SK-N-SH treated with all-trans-retinoic acid at 6 μM for 48 hours (cell line): ENCODE data around the gene KLK8.

Source experiments
- ATAC-seq: fragments of 200-7000 bp; cut with Tn5 transposase; 3 replicates; pipeline ENCODE4 v1.9.1; 2020; ENCODE audit warnings: mild to moderate bottlenecking, moderate library complexity
- ARNTL ChIP-seq: fragments of 450-650 bp; formaldehyde crosslinking; IDR thresholded peaks from 2 replicates; pipeline ENCODE4 v1.5.0; 2020; ENCODE audit warnings: low read depth, mild to moderate bottlenecking, moderate library complexity, borderline replicate concordance
- ESRRG ChIP-seq: fragments of 250-450 bp; sonication (Bioruptor Pico); IDR thresholded peaks from 2 replicates; pipeline ENCODE4 v1.6.1; 2021; ENCODE audit warnings: mild to moderate bottlenecking
- GLIS3 ChIP-seq: fragments of 250-450 bp; sonication (Bioruptor Pico); IDR thresholded peaks from 2 replicates; pipeline ENCODE4 v1.5.0; 2020; ENCODE audit warnings: mild to moderate bottlenecking, moderate library complexity
- ISL1 ChIP-seq: fragments of 250-450 bp; sonication (Bioruptor Pico); IDR thresholded peaks from 2 replicates; pipeline ENCODE4 v2.1.2; 2022; ENCODE audit warnings: mild to moderate bottlenecking, moderate library complexity
- OSR1 ChIP-seq: fragments of 250-450 bp; sonication (Bioruptor Pico); IDR thresholded peaks from 2 replicates; pipeline ENCODE4 v1.8.0; 2022; ENCODE audit warnings: moderate library complexity, mild to moderate bottlenecking, inconsistent platforms
- PPARA ChIP-seq: fragments of 250-450 bp; sonication (Bioruptor Pico); IDR thresholded peaks from 2 replicates; pipeline ENCODE4 v1.5.0; 2020; ENCODE audit warnings: mild to moderate bottlenecking, borderline replicate concordance
- RARB ChIP-seq: fragments of 250-450 bp; sonication (Bioruptor Pico); IDR thresholded peaks from 2 replicates; pipeline ENCODE4 v1.8.0; 2021; ENCODE audit warnings: mild to moderate bottlenecking, moderate library complexity
- SNAI2 ChIP-seq: fragments of 250-450 bp; sonication (Bioruptor Pico); IDR thresholded peaks from 2 replicates; pipeline ENCODE4 v1.5.0; 2020; ENCODE audit warnings: mild to moderate bottlenecking, moderate library complexity
- TCF4 ChIP-seq: fragments of 250-450 bp; sonication (Bioruptor Pico); IDR thresholded peaks from 2 replicates; pipeline ENCODE4 v1.8.0; 2021; ENCODE audit warnings: mild to moderate bottlenecking, moderate library complexity, borderline replicate concordance
- TOX ChIP-seq: fragments of 250-450 bp; sonication (Bioruptor Pico); IDR thresholded peaks from 2 replicates; pipeline ENCODE4 v1.8.0; 2021; ENCODE audit warnings: mild to moderate bottlenecking, moderate library complexity, borderline replicate concordance
- ZC3H10 ChIP-seq: fragments of 250-450 bp; sonication (Bioruptor Pico); IDR thresholded peaks from 2 replicates; pipeline ENCODE4 v1.5.1; 2021; ENCODE audit warnings: mild to moderate bottlenecking, moderate library complexity
- ZFP3 ChIP-seq: fragments of 250-450 bp; sonication (Bioruptor Pico); IDR thresholded peaks from 2 replicates; pipeline ENCODE4 v1.5.0; 2020; ENCODE audit warnings: mild to moderate bottlenecking, moderate library complexity
- ZFP30 ChIP-seq: fragments of 450-650 bp; formaldehyde crosslinking; IDR thresholded peaks from 2 replicates; pipeline ENCODE4 v1.5.0; 2022; ENCODE audit warnings: mild to moderate bottlenecking, moderate library complexity
- ZNF565 ChIP-seq: fragments of 450-650 bp; formaldehyde crosslinking; conservative IDR thresholded peaks from 2 replicates; pipeline ENCODE4 v1.5.0; 2020; ENCODE audit warnings: low read depth, mild to moderate bottlenecking, moderate library complexity
- ZNF70 ChIP-seq: fragments of 450-650 bp; formaldehyde crosslinking; IDR thresholded peaks from 2 replicates; pipeline ENCODE4 v1.5.0; 2020; ENCODE audit warnings: mild to moderate bottlenecking, moderate library complexity
- ZNF8 ChIP-seq: fragments of 450-650 bp; formaldehyde crosslinking; IDR thresholded peaks from 2 replicates; pipeline ENCODE4 v1.5.0; 2020; ENCODE audit warnings: mild to moderate bottlenecking, moderate library complexity
- TF ChIP-seq, protein P1 (sequence below): fragments of 250-450 bp; sonication (Bioruptor Pico); IDR thresholded peaks from 2 replicates; pipeline ENCODE4 v1.5.1; 2020; ENCODE audit warnings: low read depth, mild to moderate bottlenecking, moderate library complexity
- TF ChIP-seq, protein P2 (sequence below): fragments of 250-450 bp; sonication (Bioruptor Pico); IDR thresholded peaks from 2 replicates; pipeline ENCODE4 v1.8.0; 2020; ENCODE audit warnings: mild to moderate bottlenecking, moderate library complexity, borderline replicate concordance
- TF ChIP-seq, protein P3 (sequence below): fragments of 250-450 bp; sonication (Bioruptor Pico); IDR thresholded peaks from 2 replicates; pipeline ENCODE4 v1.5.0; 2020; ENCODE audit warnings: mild to moderate bottlenecking, moderate library complexity
- TF ChIP-seq, protein P4 (sequence below): fragments of 250-450 bp; sonication (Bioruptor Pico); IDR thresholded peaks from 2 replicates; pipeline ENCODE4 v1.5.1; 2021; ENCODE audit warnings: mild to moderate bottlenecking, moderate library complexity
- TF ChIP-seq, protein P5 (sequence below): fragments of 250-450 bp; sonication (Bioruptor Pico); IDR thresholded peaks from 2 replicates; pipeline ENCODE4 v1.8.0; 2021; ENCODE audit warnings: low read depth, mild to moderate bottlenecking, moderate library complexity, borderline replicate concordance

Gene KLK8

DNA sequence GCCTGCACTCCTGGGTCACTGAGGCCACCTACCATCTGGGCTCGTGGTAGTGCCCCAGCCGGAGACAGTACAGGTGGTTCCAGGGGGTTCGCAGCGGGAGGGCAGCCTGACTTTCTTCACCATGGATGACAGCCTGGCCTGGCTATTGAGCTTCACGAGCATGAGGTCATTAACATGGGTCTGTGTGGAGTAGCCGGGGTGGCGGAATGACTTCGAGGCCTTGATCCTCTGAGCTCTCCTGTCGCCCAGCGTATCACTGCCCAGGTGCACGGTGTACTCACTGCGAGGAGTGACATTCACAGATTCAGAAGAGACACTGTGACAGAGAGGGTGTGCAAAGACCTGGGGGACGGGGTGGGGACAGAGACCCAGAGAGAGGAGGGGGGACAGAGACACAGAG is 21.2 kb downstream of the KLK8 start:
- ATAC-seq = no peak
- no peak for TF ChIP-seq ZNF70 (CRISPR knock-in tag)
- TF ChIP-seq TCF4 (CRISPR knock-in tag) = no peak
- TF ChIP-seq ZNF565 (CRISPR knock-in tag) = no peak
- no peak for TF ChIP-seq OSR1 (CRISPR knock-in tag)
- TF ChIP-seq ESRRG (CRISPR knock-in tag) = no peak
- TF ChIP-seq ZFP3 (CRISPR knock-in tag) = no peak
- TF ChIP-seq ZNF8 (CRISPR knock-in tag) = no peak
- no peak for TF ChIP-seq TOX (CRISPR knock-in tag)
- TF ChIP-seq, protein P1, sequence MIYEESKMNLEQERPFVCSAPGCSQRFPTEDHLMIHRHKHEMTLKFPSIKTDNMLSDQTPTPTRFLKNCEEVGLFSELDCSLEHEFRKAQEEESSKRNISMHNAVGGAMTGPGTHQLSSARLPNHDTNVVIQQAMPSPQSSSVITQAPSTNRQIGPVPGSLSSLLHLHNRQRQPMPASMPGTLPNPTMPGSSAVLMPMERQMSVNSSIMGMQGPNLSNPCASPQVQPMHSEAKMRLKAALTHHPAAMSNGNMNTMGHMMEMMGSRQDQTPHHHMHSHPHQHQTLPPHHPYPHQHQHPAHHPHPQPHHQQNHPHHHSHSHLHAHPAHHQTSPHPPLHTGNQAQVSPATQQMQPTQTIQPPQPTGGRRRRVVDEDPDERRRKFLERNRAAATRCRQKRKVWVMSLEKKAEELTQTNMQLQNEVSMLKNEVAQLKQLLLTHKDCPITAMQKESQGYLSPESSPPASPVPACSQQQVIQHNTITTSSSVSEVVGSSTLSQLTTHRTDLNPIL = no peak
- no peak for TF ChIP-seq PPARA
- TF ChIP-seq GLIS3 (CRISPR knock-in tag) = no peak
- no peak for TF ChIP-seq ZFP30 (CRISPR knock-in tag)
- TF ChIP-seq ISL1 (CRISPR knock-in tag) = no peak
- TF ChIP-seq ZC3H10 (CRISPR knock-in tag) = no peak
- TF ChIP-seq, protein P2, sequence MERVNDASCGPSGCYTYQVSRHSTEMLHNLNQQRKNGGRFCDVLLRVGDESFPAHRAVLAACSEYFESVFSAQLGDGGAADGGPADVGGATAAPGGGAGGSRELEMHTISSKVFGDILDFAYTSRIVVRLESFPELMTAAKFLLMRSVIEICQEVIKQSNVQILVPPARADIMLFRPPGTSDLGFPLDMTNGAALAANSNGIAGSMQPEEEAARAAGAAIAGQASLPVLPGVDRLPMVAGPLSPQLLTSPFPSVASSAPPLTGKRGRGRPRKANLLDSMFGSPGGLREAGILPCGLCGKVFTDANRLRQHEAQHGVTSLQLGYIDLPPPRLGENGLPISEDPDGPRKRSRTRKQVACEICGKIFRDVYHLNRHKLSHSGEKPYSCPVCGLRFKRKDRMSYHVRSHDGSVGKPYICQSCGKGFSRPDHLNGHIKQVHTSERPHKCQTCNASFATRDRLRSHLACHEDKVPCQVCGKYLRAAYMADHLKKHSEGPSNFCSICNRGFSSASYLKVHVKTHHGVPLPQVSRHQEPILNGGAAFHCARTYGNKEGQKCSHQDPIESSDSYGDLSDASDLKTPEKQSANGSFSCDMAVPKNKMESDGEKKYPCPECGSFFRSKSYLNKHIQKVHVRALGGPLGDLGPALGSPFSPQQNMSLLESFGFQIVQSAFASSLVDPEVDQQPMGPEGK (CRISPR knock-in tag) = no peak
- no peak for TF ChIP-seq ARNTL
- TF ChIP-seq, protein P3, sequence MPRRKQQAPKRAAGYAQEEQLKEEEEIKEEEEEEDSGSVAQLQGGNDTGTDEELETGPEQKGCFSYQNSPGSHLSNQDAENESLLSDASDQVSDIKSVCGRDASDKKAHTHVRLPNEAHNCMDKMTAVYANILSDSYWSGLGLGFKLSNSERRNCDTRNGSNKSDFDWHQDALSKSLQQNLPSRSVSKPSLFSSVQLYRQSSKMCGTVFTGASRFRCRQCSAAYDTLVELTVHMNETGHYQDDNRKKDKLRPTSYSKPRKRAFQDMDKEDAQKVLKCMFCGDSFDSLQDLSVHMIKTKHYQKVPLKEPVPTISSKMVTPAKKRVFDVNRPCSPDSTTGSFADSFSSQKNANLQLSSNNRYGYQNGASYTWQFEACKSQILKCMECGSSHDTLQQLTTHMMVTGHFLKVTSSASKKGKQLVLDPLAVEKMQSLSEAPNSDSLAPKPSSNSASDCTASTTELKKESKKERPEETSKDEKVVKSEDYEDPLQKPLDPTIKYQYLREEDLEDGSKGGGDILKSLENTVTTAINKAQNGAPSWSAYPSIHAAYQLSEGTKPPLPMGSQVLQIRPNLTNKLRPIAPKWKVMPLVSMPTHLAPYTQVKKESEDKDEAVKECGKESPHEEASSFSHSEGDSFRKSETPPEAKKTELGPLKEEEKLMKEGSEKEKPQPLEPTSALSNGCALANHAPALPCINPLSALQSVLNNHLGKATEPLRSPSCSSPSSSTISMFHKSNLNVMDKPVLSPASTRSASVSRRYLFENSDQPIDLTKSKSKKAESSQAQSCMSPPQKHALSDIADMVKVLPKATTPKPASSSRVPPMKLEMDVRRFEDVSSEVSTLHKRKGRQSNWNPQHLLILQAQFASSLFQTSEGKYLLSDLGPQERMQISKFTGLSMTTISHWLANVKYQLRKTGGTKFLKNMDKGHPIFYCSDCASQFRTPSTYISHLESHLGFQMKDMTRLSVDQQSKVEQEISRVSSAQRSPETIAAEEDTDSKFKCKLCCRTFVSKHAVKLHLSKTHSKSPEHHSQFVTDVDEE (CRISPR knock-in tag) = no peak
- TF ChIP-seq, protein P4, sequence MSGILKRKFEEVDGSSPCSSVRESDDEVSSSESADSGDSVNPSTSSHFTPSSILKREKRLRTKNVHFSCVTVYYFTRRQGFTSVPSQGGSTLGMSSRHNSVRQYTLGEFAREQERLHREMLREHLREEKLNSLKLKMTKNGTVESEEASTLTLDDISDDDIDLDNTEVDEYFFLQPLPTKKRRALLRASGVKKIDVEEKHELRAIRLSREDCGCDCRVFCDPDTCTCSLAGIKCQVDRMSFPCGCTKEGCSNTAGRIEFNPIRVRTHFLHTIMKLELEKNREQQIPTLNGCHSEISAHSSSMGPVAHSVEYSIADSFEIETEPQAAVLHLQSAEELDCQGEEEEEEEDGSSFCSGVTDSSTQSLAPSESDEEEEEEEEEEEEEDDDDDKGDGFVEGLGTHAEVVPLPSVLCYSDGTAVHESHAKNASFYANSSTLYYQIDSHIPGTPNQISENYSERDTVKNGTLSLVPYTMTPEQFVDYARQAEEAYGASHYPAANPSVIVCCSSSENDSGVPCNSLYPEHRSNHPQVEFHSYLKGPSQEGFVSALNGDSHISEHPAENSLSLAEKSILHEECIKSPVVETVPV = no peak
- no peak for TF ChIP-seq RARB

DNA sequence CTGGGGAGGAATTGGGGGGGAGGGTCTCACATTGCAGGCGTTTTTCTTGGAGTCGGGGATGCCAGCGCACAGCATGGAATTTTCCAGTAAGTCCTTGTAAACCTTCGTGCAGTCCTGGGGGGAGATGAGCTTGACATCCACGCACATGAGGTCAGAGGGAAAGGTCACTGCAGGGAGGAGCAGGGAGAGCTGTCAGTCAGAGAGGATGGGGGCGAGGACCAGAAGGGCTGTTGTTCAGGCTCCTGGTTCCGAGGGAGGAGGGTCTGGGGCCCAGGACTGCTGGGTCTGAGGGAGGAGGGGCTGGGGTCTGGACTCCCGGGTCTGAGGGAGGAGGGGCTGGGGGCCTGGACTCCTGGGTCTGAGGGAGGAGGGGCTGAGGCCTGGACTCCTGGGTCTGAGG is 21.6 kb downstream of the KLK8 start:
- no peak for ATAC-seq
- no peak for TF ChIP-seq ZFP3 (CRISPR knock-in tag)
- TF ChIP-seq ISL1 (CRISPR knock-in tag) = no peak

DNA sequence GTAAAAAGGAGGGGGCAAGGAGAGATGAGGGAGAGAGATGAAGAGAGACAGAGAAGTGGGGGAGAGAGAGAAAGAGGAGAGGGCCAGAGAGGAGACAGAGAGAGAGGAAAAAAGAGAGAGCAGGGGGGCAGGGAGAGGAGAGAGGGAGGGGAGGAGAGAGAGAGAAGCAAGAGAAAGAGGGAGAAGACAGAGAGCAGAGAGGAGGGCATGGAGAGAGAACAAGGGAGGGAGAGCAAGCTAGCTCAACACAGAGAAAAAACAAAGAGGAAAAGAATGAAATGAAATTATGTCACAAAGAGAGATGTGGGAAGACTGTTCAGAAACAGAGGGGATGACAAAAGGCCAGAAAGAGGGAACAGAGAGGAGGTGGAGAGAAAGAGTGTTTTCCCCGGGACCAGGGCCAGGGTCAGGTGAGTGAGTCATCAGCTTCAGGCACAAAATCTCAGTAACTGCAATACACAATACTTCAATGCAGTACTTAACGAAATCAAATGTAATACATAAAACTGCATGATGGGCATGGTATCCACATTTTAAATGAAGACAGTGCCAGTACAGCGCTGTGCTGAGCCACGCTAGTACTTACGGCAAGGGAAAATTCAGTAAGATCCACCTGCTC is 22.5 kb downstream of the KLK8 start:
- no peak for TF ChIP-seq ZNF70 (CRISPR knock-in tag)
- no peak for TF ChIP-seq ZNF8 (CRISPR knock-in tag)
- TF ChIP-seq SNAI2 (CRISPR knock-in tag) = no peak
- no peak for TF ChIP-seq ZC3H10 (CRISPR knock-in tag)
- no peak for TF ChIP-seq RARB
- TF ChIP-seq ESRRG (CRISPR knock-in tag) = no peak
- no peak for ATAC-seq

DNA sequence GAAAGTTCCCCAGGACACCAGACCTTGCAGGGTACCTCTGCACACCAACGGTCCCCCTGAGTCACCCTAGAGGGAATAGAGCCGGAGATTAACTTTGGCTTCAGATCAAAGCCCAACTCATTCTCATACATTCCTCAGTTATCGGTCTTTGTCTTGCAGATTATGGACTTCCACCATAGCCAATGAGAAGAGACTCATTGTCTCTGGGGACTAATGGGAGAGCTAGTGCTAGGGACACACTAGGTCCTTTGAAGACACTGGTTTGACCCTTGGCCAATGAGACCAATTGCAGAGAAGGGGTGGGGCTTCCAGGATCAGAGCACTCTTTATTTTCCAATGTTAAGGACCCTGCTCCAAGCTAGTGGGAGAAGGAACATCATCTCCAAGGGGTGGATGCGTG is 23.8 kb downstream of the KLK8 start:
- no peak for ATAC-seq
- no peak for TF ChIP-seq ARNTL
- TF ChIP-seq ZFP3 (CRISPR knock-in tag) = no peak
- TF ChIP-seq, protein P4 = no peak
- TF ChIP-seq TCF4 (CRISPR knock-in tag) = no peak
- TF ChIP-seq, protein P3 (CRISPR knock-in tag) = no peak
- TF ChIP-seq PPARA = no peak
- TF ChIP-seq ZC3H10 (CRISPR knock-in tag) = no peak
- no peak for TF ChIP-seq ZNF70 (CRISPR knock-in tag)
- no peak for TF ChIP-seq RARB
- TF ChIP-seq TOX (CRISPR knock-in tag) = no peak
- TF ChIP-seq, protein P5, sequence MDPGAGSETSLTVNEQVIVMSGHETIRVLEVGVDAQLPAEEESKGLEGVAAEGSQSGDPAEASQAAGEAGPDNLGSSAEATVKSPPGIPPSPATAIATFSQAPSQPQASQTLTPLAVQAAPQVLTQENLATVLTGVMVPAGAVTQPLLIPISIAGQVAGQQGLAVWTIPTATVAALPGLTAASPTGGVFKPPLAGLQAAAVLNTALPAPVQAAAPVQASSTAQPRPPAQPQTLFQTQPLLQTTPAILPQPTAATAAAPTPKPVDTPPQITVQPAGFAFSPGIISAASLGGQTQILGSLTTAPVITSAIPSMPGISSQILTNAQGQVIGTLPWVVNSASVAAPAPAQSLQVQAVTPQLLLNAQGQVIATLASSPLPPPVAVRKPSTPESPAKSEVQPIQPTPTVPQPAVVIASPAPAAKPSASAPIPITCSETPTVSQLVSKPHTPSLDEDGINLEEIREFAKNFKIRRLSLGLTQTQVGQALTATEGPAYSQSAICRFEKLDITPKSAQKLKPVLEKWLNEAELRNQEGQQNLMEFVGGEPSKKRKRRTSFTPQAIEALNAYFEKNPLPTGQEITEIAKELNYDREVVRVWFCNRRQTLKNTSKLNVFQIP (CRISPR knock-in tag) = no peak
- no peak for TF ChIP-seq ZNF8 (CRISPR knock-in tag)
